ENCODE data around the gene MCL1. TPM values are rescaled to one million over a fixed set of nuclear protein-coding genes. Genes with fewer than 3 reads are reported as not detected.

The MCL1 gene
- total RNA-seq, 1 donor from 2014 or later = 193 TPM

- peaks cover 32% of the 10 kb centered on the region for H3K4me1 Mint-ChIP-seq (ENCODE audit: unreplicated experiment)
- peaks cover 35% of the 10 kb centered on the region for H3K36me3 Mint-ChIP-seq (ENCODE audit: low read depth, unreplicated experiment)
- peak overlapping the region; percentile 94 for H3K27ac Mint-ChIP-seq (ENCODE audit: unreplicated experiment)
- H3K9me3 Mint-ChIP-seq (ENCODE audit: unreplicated experiment) = no peaks in the 10 kb centered on the region
- no peak for TF ChIP-seq CTCF (IDR thresholded peaks at IDR 0.05; ENCODE audit: unreplicated experiment)
- DNase-seq (ENCODE audit: low spot score) = no peak
- peak overlapping the region; percentile 73 for H3K4me3 Mint-ChIP-seq (ENCODE audit: unreplicated experiment)
- peaks cover 22% of the 10 kb centered on the region for H3K27me3 Mint-ChIP-seq (ENCODE audit: unreplicated experiment)
Observed at GRCh38 chr1:150579945-150580642, 684 bp upstream of the MCL1 start.

- H3K36me3 Mint-ChIP-seq (ENCODE audit: low read depth, unreplicated experiment) = peaks cover 42% of the 10 kb centered on the region
- no peaks in the 10 kb centered on the region for H3K9me3 Mint-ChIP-seq (ENCODE audit: unreplicated experiment)
- H3K4me3 Mint-ChIP-seq (ENCODE audit: unreplicated experiment) = peak overlapping the region; percentile 100
- DNase-seq (ENCODE audit: low spot score) = peak; percentile 46
- H3K27me3 Mint-ChIP-seq (ENCODE audit: unreplicated experiment) = peaks cover 22% of the 10 kb centered on the region
- no peak for TF ChIP-seq CTCF (IDR thresholded peaks at IDR 0.05; ENCODE audit: unreplicated experiment)
- H3K27ac Mint-ChIP-seq (ENCODE audit: unreplicated experiment) = peak overlapping the region; percentile 99
- peaks cover 39% of the 10 kb centered on the region for H3K4me1 Mint-ChIP-seq (ENCODE audit: unreplicated experiment)
Observed at GRCh38 chr1:150578272-150579109, 919 bp downstream of the MCL1 start.

GRCh38 chr1:150577557-150578271 is 1.7 kb downstream of the MCL1 start:
- no peak for DNase-seq (ENCODE audit: low spot score)
- Mint-ChIP-seq H3K27me3 (ENCODE audit: unreplicated experiment) (peaks cover 22% of the 10 kb centered on the region), H3K36me3 (ENCODE audit: low read depth, unreplicated experiment) (peaks cover 45% of the 10 kb centered on the region)

GRCh38 chr1:150576794-150577556 is 2.4 kb downstream of the MCL1 start:
- TF ChIP-seq CTCF (IDR thresholded peaks at IDR 0.05; ENCODE audit: unreplicated experiment) = no peak
- DNase-seq (ENCODE audit: low spot score) = no peak
- no peaks in the 10 kb centered on the region for H3K9me3 Mint-ChIP-seq (ENCODE audit: unreplicated experiment)
- peaks cover 22% of the 10 kb centered on the region for H3K27me3 Mint-ChIP-seq (ENCODE audit: unreplicated experiment)
- H3K4me1 Mint-ChIP-seq (ENCODE audit: unreplicated experiment) = peaks cover 41% of the 10 kb centered on the region
- peaks cover 49% of the 10 kb centered on the region for H3K36me3 Mint-ChIP-seq (ENCODE audit: low read depth, unreplicated experiment)
- H3K4me3 Mint-ChIP-seq (ENCODE audit: unreplicated experiment) = peak overlapping the region; percentile 100
- H3K27ac Mint-ChIP-seq (ENCODE audit: unreplicated experiment) = peak overlapping the region; percentile 99

More at GRCh38 chr1:150577557-150578271, 1.7 kb downstream of the MCL1 start:
- Mint-ChIP-seq H3K4me1 (ENCODE audit: unreplicated experiment) (peaks cover 39% of the 10 kb centered on the region), H3K27ac (ENCODE audit: unreplicated experiment) (peak overlapping the region; percentile 99), H3K4me3 (ENCODE audit: unreplicated experiment) (peak overlapping the region; percentile 100), H3K9me3 (ENCODE audit: unreplicated experiment) (no peaks in the 10 kb centered on the region)
- TF ChIP-seq CTCF (IDR thresholded peaks at IDR 0.05; ENCODE audit: unreplicated experiment) = no peak
